Measurements from ENCODE around the gene FLT3. TPM values are rescaled to one million over a fixed set of nuclear protein-coding genes. Genes with fewer than 3 reads are reported as not detected.

FLT3 gene
- polyA plus RNA-seq, 2 of the 4 experiments (the other 2 are of a cell fraction), result not detected

- WGBS (ENCODE audit: missing lambda C conversion rate), result 71% methylated on average over 3 of the region's 3 CpGs
- no peak for FAIRE-seq
- no peaks in the 10 kb centered on the region for H3K9me3 ChIP-seq
- TF ChIP-seq HMGXB4 (CRISPR knock-in tag; IDR thresholded peaks at IDR 0.05; ENCODE audit: borderline replicate concordance) (no peak), PBX3 (IDR thresholded peaks at IDR 0.05) (no peak), CHD4 (IDR thresholded peaks at IDR 0.05; ENCODE audit: borderline replicate concordance) (no peak), FOSB (CRISPR knock-in tag; IDR thresholded peaks at IDR 0.05) (no peak), HOXB5 (CRISPR knock-in tag; IDR thresholded peaks at IDR 0.05) (no peak), CTCF (IDR thresholded peaks at IDR 0.05) (no peak), E2F6 (IDR thresholded peaks at IDR 0.05; ENCODE audit: borderline replicate concordance, low read depth) (no peak), ZSCAN20 (CRISPR knock-in tag; IDR thresholded peaks at IDR 0.05) (no peak), KDM5A (IDR thresholded peaks at IDR 0.05) (no peak), POLR2A (IDR thresholded peaks at IDR 0.05; ENCODE audit: low read length) (no peak), HOXA7 (CRISPR knock-in tag; IDR thresholded peaks at IDR 0.05) (no peak)
- ATAC-seq, result no peak
- CTCF ChIA-PET, result interaction anchor here (3.0 kb wide), 1 partner anchor 10 kb away, joined by 15 read pairs; no protein-coding TSS in a partner anchor
- peaks cover 14% of the 10 kb centered on the region for H3K4me1 ChIP-seq
- no peak for DNase-seq (ENCODE audit: low read depth in 1 of 2, low spot score in 1 of 2)
- no peak overlapping the region for H3K4me3 ChIP-seq
- no peak overlapping the region for H3K4me2 ChIP-seq
- POLR2A ChIA-PET, result no interaction called here
- H3K27ac ChIP-seq, result no peak overlapping the region
Observed at GRCh38 chr13:27963491-27963890, 136.9 kb downstream of the FLT3 start.

- 100% methylated on average over 2 of the region's 9 CpGs for WGBS (ENCODE audit: missing lambda C conversion rate)
- ChIA-PET CTCF (interaction anchor here (3.0 kb wide), 1 partner anchor 9 kb away, joined by 15 read pairs; no protein-coding TSS in a partner anchor), POLR2A (no interaction called here)
- no peak overlapping the region for H3K4me3 ChIP-seq
- ATAC-seq (no peak), DNase-seq (ENCODE audit: low read depth in 1 of 2, low spot score in 1 of 2) (no peak), FAIRE-seq (no peak)
- no peak for TF ChIP-seq POLR2A (IDR thresholded peaks at IDR 0.05; ENCODE audit: low read length)
- no peak for TF ChIP-seq NR3C1 (IDR thresholded peaks at IDR 0.05)
- TF ChIP-seq CBX8 (IDR thresholded peaks at IDR 0.05), result no peak
- no peak for TF ChIP-seq RARB (CRISPR knock-in tag; IDR thresholded peaks at IDR 0.05)
- no peak for TF ChIP-seq POLR2AphosphoS2 (conservative IDR thresholded peaks at IDR 0.05; ENCODE audit: low read length)
- TF ChIP-seq FOSB (CRISPR knock-in tag; IDR thresholded peaks at IDR 0.05), result no peak
- no peaks in the 10 kb centered on the region for H3K9me3 ChIP-seq
- H3K4me1 ChIP-seq, result peaks cover 14% of the 10 kb centered on the region
- H3K4me2 ChIP-seq, result no peak overlapping the region
- H3K27ac ChIP-seq, result no peak overlapping the region
Observed at GRCh38 chr13:27962982-27963381, 137.4 kb downstream of the FLT3 start.

GRCh38 chr13:27962128-27962841, 138.1 kb downstream of the FLT3 start:
- H3K4me3 ChIP-seq, result no peak overlapping the region
- no peak for TF ChIP-seq MYC (IDR thresholded peaks at IDR 0.05; ENCODE audit: borderline replicate concordance, low read length)
- no peak for TF ChIP-seq CEBPB (IDR thresholded peaks at IDR 0.05)
- no peak for TF ChIP-seq BCL3 (IDR thresholded peaks at IDR 0.05)
- no peak for TF ChIP-seq HOXA7 (CRISPR knock-in tag; IDR thresholded peaks at IDR 0.05)
- no peak for TF ChIP-seq TP53 (CRISPR knock-in tag; IDR thresholded peaks at IDR 0.05)
- ATAC-seq (no peak), DNase-seq (ENCODE audit: low read depth in 1 of 2, low spot score in 1 of 2) (no peak), FAIRE-seq (no peak)
- peaks cover 14% of the 10 kb centered on the region for H3K4me1 ChIP-seq
- 100% methylated on average over 1 of the region's 6 CpGs for WGBS (ENCODE audit: missing lambda C conversion rate)
- H3K9me3 ChIP-seq, result no peaks in the 10 kb centered on the region
- ChIA-PET POLR2A (no interaction called here), CTCF (interaction anchor here (0.9 to 4.7 kb wide), 5 partner anchors 9 to 600 kb away, joined by 3 to 65 read pairs (median 4); no protein-coding TSS in a partner anchor)
- no peak overlapping the region for H3K4me2 ChIP-seq
- H3K27ac ChIP-seq, result no peak overlapping the region

Measured in A549 (cell line).